GM12878 (cell line): ENCODE measurements around the gene PRDM16. TPM values are rescaled to one million over a fixed set of nuclear protein-coding genes. Genes with fewer than 3 reads are reported as not detected.

Experiments used
- CREB1 ChIP-seq: IDR thresholded peaks from 2 replicates; pipeline ENCODE4 v1.6.1; 2012; ENCODE audit warnings: low read depth, mild to moderate bottlenecking, inconsistent platforms
- POLR2A ChIP-seq: IDR thresholded peaks from 2 replicates; pipeline ENCODE4 v1.6.1; 2011; ENCODE audit warnings: low read depth, mild to moderate bottlenecking, low read length
- TARDBP ChIP-seq: IDR thresholded peaks from 2 replicates; pipeline ENCODE4 v1.6.1; 2016; ENCODE audit warnings: borderline replicate concordance
- polyA plus RNA-seq, 11 experiments: library from polyadenylated mRNA; depleted of rRNA in 4 of 11; unstranded in 6 of 11; stranded (reverse) in 5 of 11; fragments of >200 nt; fragmentation: Nextera tagmentation in 4 of 11; fragmentation: Illumina TruSeq in 1 of 11; extraction: Ambion mirVana in 4 of 11; extraction: Trizol in 1 of 11; gene quantifications; 1 replicate in 1 of 11; 2 replicates in 10 of 11; pipeline versions ENCODE4 v1.2.1 to v1.2.3, GENCODE V29; 2011 to 2016; ENCODE audit warnings: inconsistent platforms in 2 of 11, missing spikeins in 2 of 11, low read depth in 1 of 11
- total RNA-seq, 4 experiments: library from RNA; depleted of rRNA in 3 of 4; stranded (reverse); fragments of >200 nt in 3 of 4; fragmentation: Illumina TruSeq in 1 of 4; extraction: Trizol in 1 of 4; gene quantifications; 2 replicates each; pipeline versions ENCODE4 v1.2.1 to v1.2.3, GENCODE V29; 2013 to 2021
- TF ChIP-seq, protein P1 (sequence below): fragments of 450-650 bp; IDR thresholded peaks from 2 replicates; pipeline ENCODE4 v1.6.1; 2017; ENCODE audit warnings: mild to moderate bottlenecking, moderate library complexity
- TF ChIP-seq, protein P2 (sequence below): fragments of 450-650 bp; formaldehyde crosslinking; IDR thresholded peaks from 2 replicates; pipeline ENCODE4 v1.4.0; 2020; ENCODE audit warnings: mild to moderate bottlenecking, moderate library complexity

Gene PRDM16
- total and polyA plus RNA-seq, 10 of the 15 experiments (the other 5 are each of a cell fraction or from before 2014, with no cell fraction given), result 0.03 TPM; not detected in 9

DNA sequence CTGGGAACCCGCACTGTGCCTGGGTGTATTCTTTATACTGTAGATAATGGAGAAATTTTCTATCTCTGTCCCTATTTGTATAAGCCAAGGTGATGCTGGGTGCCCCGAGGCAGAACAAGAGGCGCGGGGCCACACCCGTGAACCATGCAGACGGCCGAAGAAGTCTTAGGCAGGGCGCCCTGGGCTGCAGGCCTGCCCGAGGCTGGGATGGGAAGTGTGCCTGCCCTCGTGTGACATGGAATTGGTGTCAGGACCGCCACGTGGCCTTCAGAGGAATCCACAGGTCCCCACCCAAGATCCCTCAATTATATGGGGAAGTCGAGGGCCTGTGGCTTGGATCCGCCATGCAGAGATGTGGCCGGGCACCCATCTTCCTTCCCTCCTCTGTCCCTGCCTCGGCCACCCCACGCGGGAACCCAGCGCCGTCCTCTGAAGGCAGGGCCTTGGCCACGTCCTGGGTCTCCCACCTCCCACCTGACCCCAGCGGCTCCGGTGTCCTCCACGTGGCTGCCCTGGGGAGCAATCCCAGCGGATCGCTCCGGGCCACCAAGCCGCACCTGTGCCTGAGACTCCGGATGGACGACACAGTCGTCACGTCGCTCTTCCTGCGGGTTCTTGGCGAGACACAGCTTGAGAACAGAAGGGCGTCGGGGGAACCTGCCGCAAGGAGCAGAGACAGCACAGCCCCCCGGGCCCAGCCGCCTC lies 365.6 kb downstream of the PRDM16 start (continued):
- TF ChIP-seq, protein P1, sequence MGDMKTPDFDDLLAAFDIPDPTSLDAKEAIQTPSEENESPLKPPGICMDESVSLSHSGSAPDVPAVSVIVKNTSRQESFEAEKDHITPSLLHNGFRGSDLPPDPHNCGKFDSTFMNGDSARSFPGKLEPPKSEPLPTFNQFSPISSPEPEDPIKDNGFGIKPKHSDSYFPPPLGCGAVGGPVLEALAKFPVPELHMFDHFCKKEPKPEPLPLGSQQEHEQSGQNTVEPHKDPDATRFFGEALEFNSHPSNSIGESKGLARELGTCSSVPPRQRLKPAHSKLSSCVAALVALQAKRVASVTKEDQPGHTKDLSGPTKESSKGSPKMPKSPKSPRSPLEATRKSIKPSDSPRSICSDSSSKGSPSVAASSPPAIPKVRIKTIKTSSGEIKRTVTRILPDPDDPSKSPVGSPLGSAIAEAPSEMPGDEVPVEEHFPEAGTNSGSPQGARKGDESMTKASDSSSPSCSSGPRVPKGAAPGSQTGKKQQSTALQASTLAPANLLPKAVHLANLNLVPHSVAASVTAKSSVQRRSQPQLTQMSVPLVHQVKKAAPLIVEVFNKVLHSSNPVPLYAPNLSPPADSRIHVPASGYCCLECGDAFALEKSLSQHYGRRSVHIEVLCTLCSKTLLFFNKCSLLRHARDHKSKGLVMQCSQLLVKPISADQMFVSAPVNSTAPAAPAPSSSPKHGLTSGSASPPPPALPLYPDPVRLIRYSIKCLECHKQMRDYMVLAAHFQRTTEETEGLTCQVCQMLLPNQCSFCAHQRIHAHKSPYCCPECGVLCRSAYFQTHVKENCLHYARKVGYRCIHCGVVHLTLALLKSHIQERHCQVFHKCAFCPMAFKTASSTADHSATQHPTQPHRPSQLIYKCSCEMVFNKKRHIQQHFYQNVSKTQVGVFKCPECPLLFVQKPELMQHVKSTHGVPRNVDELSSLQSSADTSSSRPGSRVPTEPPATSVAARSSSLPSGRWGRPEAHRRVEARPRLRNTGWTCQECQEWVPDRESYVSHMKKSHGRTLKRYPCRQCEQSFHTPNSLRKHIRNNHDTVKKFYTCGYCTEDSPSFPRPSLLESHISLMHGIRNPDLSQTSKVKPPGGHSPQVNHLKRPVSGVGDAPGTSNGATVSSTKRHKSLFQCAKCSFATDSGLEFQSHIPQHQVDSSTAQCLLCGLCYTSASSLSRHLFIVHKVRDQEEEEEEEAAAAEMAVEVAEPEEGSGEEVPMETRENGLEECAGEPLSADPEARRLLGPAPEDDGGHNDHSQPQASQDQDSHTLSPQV, result no peak
- TF ChIP-seq, protein P2, sequence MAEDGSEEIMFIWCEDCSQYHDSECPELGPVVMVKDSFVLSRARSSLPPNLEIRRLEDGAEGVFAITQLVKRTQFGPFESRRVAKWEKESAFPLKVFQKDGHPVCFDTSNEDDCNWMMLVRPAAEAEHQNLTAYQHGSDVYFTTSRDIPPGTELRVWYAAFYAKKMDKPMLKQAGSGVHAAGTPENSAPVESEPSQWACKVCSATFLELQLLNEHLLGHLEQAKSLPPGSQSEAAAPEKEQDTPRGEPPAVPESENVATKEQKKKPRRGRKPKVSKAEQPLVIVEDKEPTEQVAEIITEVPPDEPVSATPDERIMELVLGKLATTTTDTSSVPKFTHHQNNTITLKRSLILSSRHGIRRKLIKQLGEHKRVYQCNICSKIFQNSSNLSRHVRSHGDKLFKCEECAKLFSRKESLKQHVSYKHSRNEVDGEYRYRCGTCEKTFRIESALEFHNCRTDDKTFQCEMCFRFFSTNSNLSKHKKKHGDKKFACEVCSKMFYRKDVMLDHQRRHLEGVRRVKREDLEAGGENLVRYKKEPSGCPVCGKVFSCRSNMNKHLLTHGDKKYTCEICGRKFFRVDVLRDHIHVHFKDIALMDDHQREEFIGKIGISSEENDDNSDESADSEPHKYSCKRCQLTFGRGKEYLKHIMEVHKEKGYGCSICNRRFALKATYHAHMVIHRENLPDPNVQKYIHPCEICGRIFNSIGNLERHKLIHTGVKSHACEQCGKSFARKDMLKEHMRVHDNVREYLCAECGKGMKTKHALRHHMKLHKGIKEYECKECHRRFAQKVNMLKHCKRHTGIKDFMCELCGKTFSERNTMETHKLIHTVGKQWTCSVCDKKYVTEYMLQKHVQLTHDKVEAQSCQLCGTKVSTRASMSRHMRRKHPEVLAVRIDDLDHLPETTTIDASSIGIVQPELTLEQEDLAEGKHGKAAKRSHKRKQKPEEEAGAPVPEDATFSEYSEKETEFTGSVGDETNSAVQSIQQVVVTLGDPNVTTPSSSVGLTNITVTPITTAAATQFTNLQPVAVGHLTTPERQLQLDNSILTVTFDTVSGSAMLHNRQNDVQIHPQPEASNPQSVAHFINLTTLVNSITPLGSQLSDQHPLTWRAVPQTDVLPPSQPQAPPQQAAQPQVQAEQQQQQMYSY (CRISPR knock-in tag), result no peak
- TF ChIP-seq POLR2A (no peak), CREB1 (no peak), TARDBP (no peak)
- TF ChIP-seq, all 136 proteins: peak for 0
